WTC11 (cell line): ENCODE data around the gene FHOD3.

ENCODE experiments used
- CTCF ChIP-seq: fragments of 200-600 bp; IDR thresholded peaks from 2 replicates; pipeline ENCODE4 v1.8.0; 2022; ENCODE audit warnings: antibody characterized with exemption
- JAZF1 ChIP-seq: fragments of 250-450 bp; sonication (Bioruptor Pico); IDR thresholded peaks from 2 replicates; pipeline ENCODE4 v1.9.0; 2021; ENCODE audit warnings: moderate library complexity, mild to moderate bottlenecking, inconsistent platforms

- TF ChIP-seq CTCF = no peak
- TF ChIP-seq JAZF1 (CRISPR knock-in tag) = no peak
These were observed 144.1 kb downstream of the FHOD3 start for GRCh38 chr18:36441426-36442240.
